Breast epithelium (tissue), 3 donors: ENCODE measurements around the gene MAPK8IP2.

Experiments
- POLR2A ChIP-seq: fragments of 450-650 bp; IDR thresholded peaks from one replicate; pipeline ENCODE4 v1.6.1; 2016; ENCODE audit warnings: antibody characterized with exemption, mild to moderate bottlenecking, moderate library complexity
- POLR2AphosphoS5 ChIP-seq, 3 donors: sonication (generic); formaldehyde crosslinking; IDR thresholded peaks; one replicate each; pipeline ENCODE4 v1.6.1; 2017; ENCODE audit warnings: antibody characterized with exemption in 3 of 3
- TF ChIP-seq, protein P1 (sequence below), 3 donors: fragments of 450-650 bp; IDR thresholded peaks; one replicate each; pipeline ENCODE4 v1.5.1; 2016 to 2017; ENCODE audit warnings: antibody characterized with exemption in 3 of 3, mild to moderate bottlenecking in 3 of 3, moderate library complexity in 3 of 3

DNA sequence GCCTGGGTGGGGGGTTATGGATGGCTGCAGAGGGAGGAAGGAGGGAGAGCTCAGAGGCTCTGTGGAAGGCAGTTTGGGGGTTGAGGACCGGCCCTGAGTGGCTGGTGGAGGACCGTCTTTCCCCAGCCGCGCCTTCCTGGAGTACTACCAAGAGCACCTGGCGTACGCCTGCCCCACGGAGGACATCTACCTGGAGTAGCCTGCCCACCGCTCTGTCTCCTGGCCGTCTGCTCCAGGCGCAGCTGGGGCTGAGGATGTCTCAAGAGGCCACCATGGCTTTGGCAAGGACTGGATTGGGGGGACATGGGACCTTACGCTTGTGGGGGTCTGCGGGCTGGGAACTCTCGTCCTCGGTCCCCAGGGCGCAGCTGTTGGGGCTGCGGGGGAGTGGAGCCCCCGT, 10.0 kb downstream of the MAPK8IP2 start:
- TF ChIP-seq, protein P1, sequence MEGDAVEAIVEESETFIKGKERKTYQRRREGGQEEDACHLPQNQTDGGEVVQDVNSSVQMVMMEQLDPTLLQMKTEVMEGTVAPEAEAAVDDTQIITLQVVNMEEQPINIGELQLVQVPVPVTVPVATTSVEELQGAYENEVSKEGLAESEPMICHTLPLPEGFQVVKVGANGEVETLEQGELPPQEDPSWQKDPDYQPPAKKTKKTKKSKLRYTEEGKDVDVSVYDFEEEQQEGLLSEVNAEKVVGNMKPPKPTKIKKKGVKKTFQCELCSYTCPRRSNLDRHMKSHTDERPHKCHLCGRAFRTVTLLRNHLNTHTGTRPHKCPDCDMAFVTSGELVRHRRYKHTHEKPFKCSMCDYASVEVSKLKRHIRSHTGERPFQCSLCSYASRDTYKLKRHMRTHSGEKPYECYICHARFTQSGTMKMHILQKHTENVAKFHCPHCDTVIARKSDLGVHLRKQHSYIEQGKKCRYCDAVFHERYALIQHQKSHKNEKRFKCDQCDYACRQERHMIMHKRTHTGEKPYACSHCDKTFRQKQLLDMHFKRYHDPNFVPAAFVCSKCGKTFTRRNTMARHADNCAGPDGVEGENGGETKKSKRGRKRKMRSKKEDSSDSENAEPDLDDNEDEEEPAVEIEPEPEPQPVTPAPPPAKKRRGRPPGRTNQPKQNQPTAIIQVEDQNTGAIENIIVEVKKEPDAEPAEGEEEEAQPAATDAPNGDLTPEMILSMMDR (IDR thresholded peaks at IDR 0.05): no peak
- TF ChIP-seq POLR2AphosphoS5 (IDR thresholded peaks at IDR 0.05) (no peak), POLR2A (no peak)
